ENCODE data around the gene PPP1R9B. TPM values are rescaled to one million over a fixed set of nuclear protein-coding genes. Genes with fewer than 3 reads are reported as not detected.

Gene PPP1R9B
- total RNA-seq, 1 donor from 2014 or later = 179 TPM

- intact Hi-C loops (cut with micrococcal nuclease) = no loop called here
These were observed 24.0 kb upstream of the PPP1R9B start for GRCh38 chr17:50174444-50174843.

GRCh38 chr17:50173335-50173941, 23.0 kb upstream of the PPP1R9B start:
- intact Hi-C loops (cut with micrococcal nuclease) = no loop called here

- intact Hi-C loops (cut with micrococcal nuclease) = no loop called here
These were observed 22.5 kb upstream of the PPP1R9B start for GRCh38 chr17:50172936-50173334.

GRCh38 chr17:50172130-50172529, 21.7 kb upstream of the PPP1R9B start:
- intact Hi-C loops (cut with micrococcal nuclease) = no loop called here

DNA sequence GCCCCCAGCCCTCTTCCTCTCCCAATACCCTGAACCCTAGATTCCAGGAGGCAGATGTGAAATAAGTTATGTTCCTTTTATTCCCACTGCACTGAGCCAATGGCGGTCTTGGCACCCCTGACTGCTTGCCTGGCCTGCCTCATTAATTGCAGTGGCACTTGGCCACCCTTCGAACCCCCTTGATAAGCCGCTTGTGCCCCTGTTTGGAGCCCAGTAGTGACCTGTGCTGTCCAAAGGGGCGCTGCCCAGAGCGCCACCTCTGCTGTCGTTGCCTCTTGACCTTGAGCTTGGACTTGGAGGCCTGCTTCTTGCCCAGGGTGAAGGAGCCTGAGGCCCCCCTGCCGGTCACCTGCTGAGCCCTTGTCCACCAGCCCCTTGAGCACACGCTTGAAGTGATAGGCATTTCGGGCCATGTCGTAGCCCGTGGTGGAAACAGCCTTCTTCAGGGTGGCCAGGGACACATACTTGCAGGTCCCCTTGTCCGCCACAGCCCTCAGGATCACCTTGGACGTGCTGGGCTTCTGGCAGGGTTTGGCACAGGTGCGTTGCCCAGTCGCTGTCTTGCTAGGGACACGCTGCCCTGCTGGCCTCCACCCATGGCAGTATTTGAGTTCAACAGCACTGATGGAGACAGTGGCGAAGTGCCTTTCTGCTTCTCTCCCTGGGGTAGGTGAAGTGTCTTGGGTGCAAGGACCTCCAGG, 21.0 kb upstream of the PPP1R9B start:
- intact Hi-C loops (cut with micrococcal nuclease) = no loop called here

GRCh38 chr17:50170662-50171370, 20.3 kb upstream of the PPP1R9B start:
- intact Hi-C loops (cut with micrococcal nuclease) = no loop called here

DNA sequence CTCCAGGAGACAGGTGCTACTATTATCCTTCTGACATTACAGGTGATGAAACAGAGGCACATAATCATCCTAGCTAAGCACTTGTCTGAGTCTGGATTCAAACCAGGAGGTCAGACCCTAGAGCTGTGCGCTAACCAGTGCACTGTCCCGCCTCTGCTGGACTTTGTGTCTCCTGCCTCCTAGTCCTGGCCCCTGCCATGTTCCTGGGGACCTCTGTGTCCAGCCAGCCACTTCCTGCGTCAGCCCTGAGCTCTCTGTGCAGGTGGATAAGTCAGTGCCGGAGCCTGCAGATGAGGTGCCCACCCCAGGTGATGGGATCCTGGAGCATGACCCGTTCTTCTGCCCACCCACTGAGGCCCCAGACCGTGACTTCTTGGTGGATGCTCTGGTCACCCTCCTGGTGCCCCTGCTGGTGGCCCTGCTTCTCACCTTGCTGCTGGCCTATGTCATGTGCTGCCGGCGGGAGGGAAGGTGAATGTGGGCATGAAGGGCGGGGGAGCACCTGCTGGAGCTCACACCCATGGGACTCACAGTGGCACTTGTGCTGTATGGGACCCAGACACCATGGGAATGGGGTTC, 19.5 kb upstream of the PPP1R9B start:
- intact Hi-C loops (cut with micrococcal nuclease) = loop anchor here (1.0 kb wide), 4 partner anchors 9 to 127 kb away; no protein-coding TSS in a partner anchor

- intact Hi-C loops (cut with micrococcal nuclease) = loop anchor here (1.0 kb wide), 4 partner anchors 8 to 128 kb away; no protein-coding TSS in a partner anchor
These were observed 18.8 kb upstream of the PPP1R9B start for GRCh38 chr17:50169121-50169764.

- intact Hi-C loops (cut with micrococcal nuclease) = no loop called here
These were observed 17.8 kb upstream of the PPP1R9B start for GRCh38 chr17:50168319-50168718.

DNA sequence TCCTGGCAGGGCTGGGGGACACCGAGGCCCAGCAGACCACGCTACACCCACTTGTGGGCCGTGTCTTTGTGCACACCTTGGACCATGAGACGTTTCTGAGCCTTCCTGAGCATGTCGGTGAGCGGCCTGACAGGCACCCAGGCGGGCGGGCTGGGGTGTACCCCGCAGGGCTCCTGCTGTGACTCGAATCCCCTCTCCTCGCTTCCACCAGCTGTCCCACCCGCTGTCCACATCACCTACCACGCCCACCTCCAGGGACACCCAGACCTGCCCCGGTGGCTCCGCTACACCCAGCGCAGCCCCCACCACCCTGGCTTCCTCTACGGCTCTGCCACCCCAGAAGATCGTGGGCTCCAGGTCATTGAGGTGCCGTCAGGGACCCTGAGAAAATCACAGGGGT, 16.9 kb upstream of the PPP1R9B start:
- intact Hi-C loops (cut with micrococcal nuclease) = no loop called here

DNA sequence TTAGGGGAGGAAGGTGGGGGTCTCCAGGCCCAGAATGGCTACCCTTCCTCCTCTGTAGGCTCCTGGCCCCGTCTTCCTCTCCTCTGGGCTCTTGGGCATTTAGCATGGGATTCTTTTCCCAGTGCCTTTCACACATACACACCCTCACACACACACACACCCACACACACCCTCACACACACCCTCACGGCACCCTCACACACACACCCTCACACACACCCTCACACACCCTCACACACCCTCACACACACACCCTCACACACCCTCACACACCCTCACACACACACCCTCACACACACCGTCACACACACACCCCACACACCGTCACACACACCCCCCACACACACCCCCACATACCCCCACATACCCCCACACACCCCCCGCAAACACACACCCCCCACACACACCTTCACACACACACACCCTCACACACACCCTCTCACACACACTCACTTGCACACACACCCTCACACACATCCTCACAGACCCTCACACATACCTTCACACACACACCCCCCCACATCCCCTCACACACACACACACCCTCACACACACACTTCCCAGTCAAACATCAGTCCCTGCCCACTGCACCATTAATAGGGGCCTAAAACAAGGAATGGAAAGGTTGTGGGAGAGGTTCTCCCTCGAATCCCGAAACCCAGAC, 16.2 kb upstream of the PPP1R9B start:
- intact Hi-C loops (cut with micrococcal nuclease) = no loop called here

GRCh38 chr17:50165867-50166517, 15.5 kb upstream of the PPP1R9B start, which contains the start of gene SGCA:
TSS of gene SGCA (plus strand) at chr17:50166005. CDS start at chr17:50166041, 36 bp downstream.
- intact Hi-C loops (cut with micrococcal nuclease) = no loop called here

DNA sequence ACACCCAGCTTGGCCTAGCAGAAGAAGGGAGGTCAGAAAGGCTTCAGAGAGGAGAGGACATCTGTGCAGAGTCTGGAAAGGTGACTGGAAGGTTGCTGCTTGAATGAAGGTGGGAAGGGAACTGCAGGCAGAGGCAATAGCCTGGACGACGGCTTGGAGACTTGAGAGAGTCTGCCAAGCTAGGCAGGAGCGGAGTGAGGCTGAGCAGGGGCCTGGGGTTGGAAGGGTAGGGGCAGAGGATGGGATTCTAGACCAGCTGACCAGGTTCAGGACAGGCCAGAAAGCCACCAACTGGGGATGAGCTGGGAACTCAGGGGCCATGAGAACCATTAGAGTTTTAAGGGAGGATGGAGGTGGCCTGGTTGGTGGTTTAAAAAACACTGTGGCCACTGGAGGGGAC, 15.0 kb upstream of the PPP1R9B start:
- intact Hi-C loops (cut with micrococcal nuclease) = no loop called here

DNA sequence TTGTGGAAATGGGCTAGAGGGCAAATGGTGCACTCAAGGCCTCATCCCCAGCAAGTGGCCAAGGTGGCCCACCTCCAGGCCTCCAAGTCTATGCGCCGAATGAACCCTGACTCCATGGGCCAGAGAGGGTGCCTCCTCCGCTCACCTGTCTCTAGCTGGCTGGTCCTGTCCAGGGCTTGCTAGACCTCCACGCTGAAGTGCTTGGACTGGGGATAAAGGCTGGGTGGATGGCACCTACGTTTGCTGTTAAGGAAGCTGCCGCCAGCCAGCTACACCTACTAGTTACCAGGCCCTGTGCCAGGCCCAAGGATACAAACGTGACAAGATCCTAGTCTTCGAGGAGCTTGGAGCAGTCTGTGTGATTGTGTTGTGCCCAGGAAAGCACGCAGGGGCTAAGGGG, 14.6 kb upstream of the PPP1R9B start:
- intact Hi-C loops (cut with micrococcal nuclease) = no loop called here

DNA sequence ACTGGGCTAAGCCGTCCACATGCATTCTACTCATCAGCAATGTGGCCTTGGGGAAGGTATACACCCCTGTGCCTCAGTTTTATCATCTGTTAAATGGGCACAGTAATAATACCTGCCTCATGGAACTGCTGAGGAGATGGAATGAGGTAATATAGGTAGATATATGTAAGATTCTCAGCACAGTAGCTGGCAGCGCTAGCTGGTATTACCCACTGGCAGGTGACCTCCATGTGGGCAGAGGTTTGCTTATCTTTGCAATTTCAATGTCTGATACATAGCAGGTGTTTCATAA, 14.2 kb upstream of the PPP1R9B start:
- intact Hi-C loops (cut with micrococcal nuclease) = no loop called here

GRCh38 chr17:50163843-50164696, 13.6 kb upstream of the PPP1R9B start:
- intact Hi-C loops (cut with micrococcal nuclease) = no loop called here

- intact Hi-C loops (cut with micrococcal nuclease) = no loop called here
These were observed 12.2 kb upstream of the PPP1R9B start for GRCh38 chr17:50162466-50163254.

DNA sequence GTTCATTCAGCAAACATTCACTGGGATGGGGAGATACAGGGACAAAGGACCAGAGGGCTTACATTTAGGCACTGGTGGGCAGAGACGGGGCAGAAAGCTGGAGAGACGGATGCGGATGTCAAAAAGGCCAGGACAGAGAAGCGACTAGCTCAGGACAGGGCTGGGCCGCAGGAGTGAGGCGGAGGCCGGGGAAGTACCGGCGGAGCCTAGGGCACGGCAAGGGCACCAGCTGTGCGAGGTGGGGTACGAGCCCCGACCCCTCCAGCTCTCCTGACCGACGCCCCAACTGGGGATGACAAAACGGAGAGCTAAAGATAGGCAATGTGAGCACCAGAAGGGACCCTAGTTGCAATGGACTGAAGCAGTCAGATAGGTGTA, 11.4 kb upstream of the PPP1R9B start:
- intact Hi-C loops (cut with micrococcal nuclease) = loop anchor here (1.0 to 2.0 kb wide), 6 partner anchors 7 to 111 kb away; partner anchors contain the start of gene PDK2

All from T-helper 1 cell treated with Interleukin-12 subunit alpha and Interleukin-12 subunit beta and Interleukin-4 antibody, amounts not matched to agents 30 ng/mL and 1 ng/mL, for 36 hours (primary cell).